A673 (cell line): ENCODE data around the gene EPB41L5. TPM values are rescaled to one million over a fixed set of nuclear protein-coding genes. Genes with fewer than 3 reads are reported as not detected.
"Not testable (repeated sequence)": the region's sequence is repeated elsewhere in the genome, so short reads cannot be mapped to it uniquely, and the experiment has no call there.

Experiments
- BruUV-seq: library from RNA; stranded (reverse); fragments of 400-500 nt; replicated peaks from 2 replicates; lab custom pipeline; 2021; lab: Mats Ljungman, UMichigan
- CTCF ChIA-PET: fragments of 300-600 bp; sonication (Branson Sonifier 250); formaldehyde crosslinking; loops from one replicate; lab custom pipeline; 2022; ENCODE audit warnings: antibody characterized with exemption; lab: Charles Lee
- POLR2A ChIA-PET: fragments of 300-600 bp; sonication (Branson Sonifier 250); formaldehyde crosslinking; loops from one replicate; lab custom pipeline; 2022; ENCODE audit warnings: antibody characterized with exemption; ENCODE audit not compliant: low non-redundant PET; lab: Charles Lee
- DNase-seq: peaks from one replicate; pipeline ENCODE4 v3.0.0-alpha.2; 2015; ENCODE audit warnings: low spot score
- H3K27ac ChIP-seq: fragments of 200-600 bp; sonication (generic); 2 replicates; pipeline ENCODE4 v1.5.1; 2016; ENCODE audit warnings: mixed run types, low read depth, mild to moderate bottlenecking, mixed read lengths, antibody characterized with exemption, low read length; ENCODE audit not compliant: poor library complexity, severe bottlenecking
- H3K27me3 ChIP-seq: fragments of 200-600 bp; sonication (generic); replicated peaks from 2 replicates; pipeline ENCODE4 v1.6.1; 2017; ENCODE audit warnings: mixed run types, low read depth, mild to moderate bottlenecking, mixed read lengths, antibody characterized with exemption, low read length; ENCODE audit not compliant: insufficient read depth, poor library complexity
- H3K36me3 ChIP-seq: fragments of 200-600 bp; sonication (generic); 2 replicates; pipeline ENCODE4 v1.6.1; 2016; ENCODE audit warnings: mixed run types, mild to moderate bottlenecking, mixed read lengths, antibody characterized with exemption, low read length; ENCODE audit not compliant: insufficient read depth, poor library complexity, severe bottlenecking
- H3K4me1 ChIP-seq: fragments of 200-600 bp; sonication (generic); 2 replicates; pipeline ENCODE4 v1.6.1; 2017; ENCODE audit warnings: mixed run types, mild to moderate bottlenecking, mixed read lengths, antibody characterized with exemption, low read length; ENCODE audit not compliant: insufficient read depth, poor library complexity, severe bottlenecking
- H3K4me3 ChIP-seq: fragments of 200-600 bp; sonication (generic); 2 replicates; pipeline ENCODE4 v1.5.1; 2016; ENCODE audit warnings: low read depth, mixed run types, mild to moderate bottlenecking, mixed read lengths, low read length; ENCODE audit not compliant: poor library complexity, severe bottlenecking
- H3K9me3 ChIP-seq: fragments of 200-600 bp; sonication (generic); 2 replicates; pipeline ENCODE4 v1.6.1; 2016; ENCODE audit warnings: mixed run types, low read depth, mild to moderate bottlenecking, mixed read lengths, antibody characterized with exemption, low read length; ENCODE audit not compliant: poor library complexity, severe bottlenecking
- CTCF ChIP-seq: fragments of 300-800, 200-600 bp; sonication (generic); conservative IDR thresholded peaks from 2 replicates; pipeline ENCODE4 v1.5.1; 2017; ENCODE audit warnings: low read depth, mild to moderate bottlenecking, antibody characterized with exemption, low read length, moderate library complexity, mixed read lengths
- EZH2 ChIP-seq: fragments of 200-600 bp; sonication (generic); IDR thresholded peaks from 2 replicates; pipeline ENCODE4 v1.6.1; 2017; ENCODE audit warnings: borderline replicate concordance, low read depth, mild to moderate bottlenecking, mixed read lengths, antibody characterized with exemption, low read length; ENCODE audit not compliant: poor library complexity, severe bottlenecking
- intact Hi-C: fragments of 100-400 bp; cut with micrococcal nuclease; formaldehyde crosslinking; loops from one replicate; pipeline ENCODE4 v1.10.0; 2022; ENCODE audit not compliant: unreplicated experiment
- total RNA-seq: library from RNA; stranded (reverse); gene quantifications from 2 replicates; pipeline ENCODE4 v1.2.3, GENCODE V29; 2021

The EPB41L5 gene
- total RNA-seq, 1 experiment from 2014 or later = 26.5 TPM

GRCh38 chr2:120060088-120060623 is 47.3 kb downstream of the EPB41L5 start:
- DNase-seq = no peak

GRCh38 chr2:120064664-120065063 is 51.8 kb downstream of the EPB41L5 start:
- POLR2A ChIA-PET = no interaction called here
- no TSS peak for BruUV-seq

More at GRCh38 chr2:120060088-120060623, 47.3 kb downstream of the EPB41L5 start:
- Histone ChIP-seq H3K27me3 (no peaks in the 10 kb centered on the region), H3K4me1 (no peaks in the 10 kb centered on the region), H3K36me3 (no peaks in the 10 kb centered on the region), H3K4me3 (no peak overlapping the region), H3K27ac (no peak overlapping the region), H3K9me3 (no peaks in the 10 kb centered on the region)
- ChIA-PET CTCF (no interaction called here), POLR2A (no interaction called here)
- BruUV-seq = no TSS peak
- TF ChIP-seq EZH2 (no peak), CTCF (no peak)
- intact Hi-C loops = no loop called here

GRCh38 chr2:120066800-120067547 is 54.1 kb downstream of the EPB41L5 start:
- Histone ChIP-seq H3K27ac (no peak overlapping the region), H3K4me1 (no peaks in the 10 kb centered on the region), H3K27me3 (no peaks in the 10 kb centered on the region), H3K9me3 (no peaks in the 10 kb centered on the region), H3K36me3 (no peaks in the 10 kb centered on the region), H3K4me3 (no peak overlapping the region)
- ChIA-PET POLR2A (no interaction called here), CTCF (no interaction called here)
- intact Hi-C loops = no loop called here
- TF ChIP-seq CTCF (no peak), EZH2 (no peak)
- no peak for DNase-seq
- BruUV-seq = no TSS peak

More at GRCh38 chr2:120064664-120065063, 51.8 kb downstream of the EPB41L5 start:
- H3K9me3 ChIP-seq = no peaks in the 10 kb centered on the region
- intact Hi-C loops = no loop called here
- no peak overlapping the region for H3K27ac ChIP-seq
- CTCF ChIA-PET = no interaction called here
- no peaks in the 10 kb centered on the region for H3K4me1 ChIP-seq
- no peak for TF ChIP-seq CTCF
- no peak for TF ChIP-seq EZH2
- no peak for DNase-seq
- no peaks in the 10 kb centered on the region for H3K36me3 ChIP-seq
- H3K27me3 ChIP-seq = no peaks in the 10 kb centered on the region
- H3K4me3 ChIP-seq = no peak overlapping the region

- CTCF ChIA-PET, DNase-seq, H3K9me3 ChIP-seq, H3K27me3 ChIP-seq, H3K4me3 ChIP-seq, H3K27ac ChIP-seq, H3K4me1 ChIP-seq, H3K36me3 ChIP-seq, intact Hi-C loops, BruUV-seq, POLR2A ChIA-PET: not testable (repeated sequence)
These were observed 55.3 kb downstream of the EPB41L5 start for GRCh38 chr2:120068040-120068658.
